H1 (cell line): ENCODE measurements around the gene LMTK2. TPM values are rescaled to one million over a fixed set of nuclear protein-coding genes. Genes with fewer than 3 reads are reported as not detected.

Experiments used
- POLR2A ChIP-seq, 2 experiments: IDR thresholded peaks; 1 replicate in 1 of 2; 2 replicates in 1 of 2; pipeline ENCODE4 v1.6.1; 2011; ENCODE audit warnings: low read depth in 2 of 2, low read length in 2 of 2, mild to moderate bottlenecking in 2 of 2; ENCODE audit errors: control extremely low read depth in 1 of 2
- SUZ12 ChIP-seq: fragments of 200-600 bp; sonication (generic); IDR thresholded peaks from 2 replicates; pipeline ENCODE4 v1.6.1; 2012; ENCODE audit warnings: mild to moderate bottlenecking, inconsistent platforms, low read length, moderate library complexity, mixed read lengths
- TAF7 ChIP-seq: optimal IDR thresholded peaks from 2 replicates; pipeline ENCODE3; 2011; ENCODE audit warnings: low read depth, mild to moderate bottlenecking, inconsistent platforms, low read length, moderate library complexity, borderline replicate concordance
- polyA plus RNA-seq, 7 experiments: library from polyadenylated mRNA; depleted of rRNA in 3 of 7; stranded (reverse) in 5 of 7; unstranded in 2 of 7; fragments of >200 nt in 5 of 7; fragments of 200-250 nt in 2 of 7; gene quantifications; 1 replicate in 5 of 7; 2 replicates in 1 of 7; 4 replicates in 1 of 7; pipeline versions ENCODE4 v1.2.1 to v1.2.3, GENCODE V29; 2011 to 2013; ENCODE audit warnings: missing spikeins in 2 of 7, mixed read lengths in 2 of 7
- total RNA-seq: library from RNA; stranded (reverse); fragmentation: NEBNext Ultra II Directional; extraction: Animal tissue kit (Norgen Biotek cat#: 25700); gene quantifications from 2 replicates; pipeline ENCODE4 v1.2.1, GENCODE V29; 2021

LMTK2 gene
- total and polyA plus RNA-seq, 2 of the 8 experiments (the other 6 are each of a cell fraction or from before 2014, with no cell fraction given), result 9.7 to 30.7 TPM

- no peak for TF ChIP-seq SUZ12
- TF ChIP-seq POLR2A (IDR thresholded peaks at IDR 0.05; ENCODE audit: control extremely low read depth in 1 of 2, low read depth in 2 of 2, low read length in 2 of 2), result no peak
- no peak for TF ChIP-seq TAF7
Observed at GRCh38 chr7:98180751-98181150, 74.1 kb downstream of the LMTK2 start (continued).
